GM12892 (cell line): ENCODE data around the gene ZNF460.

ENCODE experiments used
- POLR2A ChIP-seq: IDR thresholded peaks from 2 replicates; pipeline ENCODE4 v1.6.1; 2011; ENCODE audit warnings: low read depth, low read length, control low read depth
- POLR2AphosphoS5 ChIP-seq: IDR thresholded peaks from 2 replicates; pipeline ENCODE4 v1.6.1; 2011; ENCODE audit warnings: low read depth, low read length, control low read depth
- TAF1 ChIP-seq: IDR thresholded peaks from 2 replicates; pipeline ENCODE4 v1.6.1; 2011; ENCODE audit warnings: low read depth, mild to moderate bottlenecking, control low read depth, low read length, borderline replicate concordance

DNA sequence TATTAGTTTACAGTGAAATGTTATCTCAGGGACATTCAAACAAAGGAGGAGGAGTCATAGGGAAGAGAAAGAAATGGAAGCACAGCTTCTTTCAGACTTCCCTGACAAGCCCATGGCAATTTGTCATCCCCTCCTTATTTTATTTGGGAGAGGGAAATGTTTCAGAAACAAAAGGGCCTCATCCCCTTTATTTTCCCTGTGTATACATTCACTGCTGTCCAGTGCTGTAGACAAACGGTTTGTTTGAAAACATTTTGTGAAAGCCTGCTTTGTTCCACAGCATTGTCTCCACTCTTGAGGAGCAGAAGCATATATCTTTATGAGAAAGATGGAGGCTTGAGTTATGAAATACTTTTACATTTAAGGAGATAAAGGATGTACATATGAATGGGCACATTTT lies 12.3 kb downstream of the ZNF460 start:
- TF ChIP-seq POLR2AphosphoS5 (no peak), POLR2A (no peak), TAF1 (no peak)
